Muscle of arm (tissue), 14 donors: ENCODE measurements around the gene PIGM. TPM values are rescaled to one million over a fixed set of nuclear protein-coding genes. Genes with fewer than 3 reads are reported as not detected.
A peak's percentile ranks its signal among the peaks of the same experiment; 100 is the strongest.

ENCODE experiments used
- DNase-seq: peaks from one replicate; pipeline ENCODE4 v3.0.0-alpha.2; 2013
- long read RNA-seq, 11 donors: transcript quantifications; one replicate each; lab custom pipeline, GENCODE V29; 2026
- polyA plus RNA-seq, 12 donors: library from polyadenylated mRNA; unstranded; fragments of 120-200 nt; gene quantifications; one replicate each; pipeline ENCODE4 v1.2.1, GENCODE V29; 2013; ENCODE audit not compliant: insufficient read length in 12 of 12

Gene PIGM
- 1 to 10 TPM in 11 of 12 donors, not detected in 1; 4.3 to 7.7 (median 6.0) TPM for polyA plus RNA-seq
- long read RNA-seq, donor 1, full-length matches to known transcripts = 34 of 34 reads
- long read RNA-seq, donor 1, partial matches to known transcripts = 0 of 34 reads
- long read RNA-seq, donor 1, other reads (novel, unspliced or antisense) = 0 of 34 reads
- long read RNA-seq, donor 2, full-length matches to known transcripts = 22 of 22 reads
- long read RNA-seq, donor 2, partial matches to known transcripts = 0 of 22 reads
- long read RNA-seq, donor 2, other reads (novel, unspliced or antisense) = 0 of 22 reads
- long read RNA-seq, donor 3, full-length matches to known transcripts = 16 of 16 reads
- long read RNA-seq, donor 3, partial matches to known transcripts = 0 of 16 reads
- long read RNA-seq, donor 3, other reads (novel, unspliced or antisense) = 0 of 16 reads
- long read RNA-seq, donor 4, full-length matches to known transcripts = 7 of 7 reads
- long read RNA-seq, donor 4, partial matches to known transcripts = 0 of 7 reads
- long read RNA-seq, donor 4, other reads (novel, unspliced or antisense) = 0 of 7 reads
- long read RNA-seq, donor 5, full-length matches to known transcripts = 26 of 26 reads
- long read RNA-seq, donor 5, partial matches to known transcripts = 0 of 26 reads
- long read RNA-seq, donor 5, other reads (novel, unspliced or antisense) = 0 of 26 reads
- long read RNA-seq, donor 6, full-length matches to known transcripts = 13 of 13 reads
- long read RNA-seq, donor 6, partial matches to known transcripts = 0 of 13 reads
- long read RNA-seq, donor 6, other reads (novel, unspliced or antisense) = 0 of 13 reads
- long read RNA-seq, donor 7, full-length matches to known transcripts = 12 of 12 reads
- long read RNA-seq, donor 7, partial matches to known transcripts = 0 of 12 reads
- long read RNA-seq, donor 7, other reads (novel, unspliced or antisense) = 0 of 12 reads
- long read RNA-seq, donor 8, full-length matches to known transcripts = 23 of 23 reads
- long read RNA-seq, donor 8, partial matches to known transcripts = 0 of 23 reads
- long read RNA-seq, donor 8, other reads (novel, unspliced or antisense) = 0 of 23 reads
- long read RNA-seq, donor 9, full-length matches to known transcripts = 15 of 15 reads
- long read RNA-seq, donor 9, partial matches to known transcripts = 0 of 15 reads
- long read RNA-seq, donor 9, other reads (novel, unspliced or antisense) = 0 of 15 reads
- long read RNA-seq, donor 10, full-length matches to known transcripts = 7 of 7 reads
- long read RNA-seq, donor 10, partial matches to known transcripts = 0 of 7 reads
- long read RNA-seq, donor 10, other reads (novel, unspliced or antisense) = 0 of 7 reads
- long read RNA-seq, donor 11, full-length matches to known transcripts = 21 of 21 reads
- long read RNA-seq, donor 11, partial matches to known transcripts = 0 of 21 reads
- long read RNA-seq, donor 11, other reads (novel, unspliced or antisense) = 0 of 21 reads

DNA sequence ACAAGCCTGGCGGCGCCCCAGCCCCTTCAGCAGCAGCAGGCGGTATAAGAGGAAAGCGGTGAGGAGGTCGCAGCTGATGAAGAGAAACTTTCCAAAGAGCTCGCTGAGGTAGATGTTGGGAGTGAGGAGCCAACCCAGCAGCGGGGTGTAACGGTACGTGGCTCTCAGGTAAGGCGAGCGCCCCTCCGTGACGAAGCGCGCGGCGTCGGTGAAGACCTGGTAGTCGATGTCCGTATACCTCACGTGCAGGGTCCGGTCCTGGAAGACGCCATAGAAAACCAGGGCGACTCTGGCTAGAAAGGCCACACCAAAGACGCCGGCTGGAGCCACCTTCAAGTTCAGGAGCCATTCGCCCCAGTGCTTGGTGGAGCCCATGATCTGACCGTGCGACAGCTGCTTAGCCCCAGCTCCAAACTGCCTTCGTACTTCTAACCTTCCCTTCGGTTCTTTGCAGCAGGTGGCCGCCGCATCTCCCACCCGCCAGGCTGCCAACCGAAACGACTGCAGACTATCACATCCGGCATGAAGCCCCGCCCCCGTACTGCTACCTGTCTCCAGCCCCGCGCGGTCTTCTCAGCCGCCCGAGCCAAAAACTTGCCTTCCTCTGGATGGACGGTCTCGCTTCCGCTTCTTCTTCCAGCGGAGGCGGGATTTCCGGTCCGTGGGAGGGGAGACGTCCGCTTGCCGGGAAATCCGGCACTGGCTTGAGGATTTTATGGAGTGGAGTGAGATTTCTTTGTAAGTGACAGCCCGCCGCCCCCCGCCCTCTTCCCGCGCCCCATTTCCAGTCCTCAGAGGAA, at the start of gene PIGM:
PIGM (minus strand) TSS at position 626 of the 800 bp plus-strand sequence; CDS start at position 375, 251 bp downstream.
- DNase-seq = peak; percentile 93

DNA sequence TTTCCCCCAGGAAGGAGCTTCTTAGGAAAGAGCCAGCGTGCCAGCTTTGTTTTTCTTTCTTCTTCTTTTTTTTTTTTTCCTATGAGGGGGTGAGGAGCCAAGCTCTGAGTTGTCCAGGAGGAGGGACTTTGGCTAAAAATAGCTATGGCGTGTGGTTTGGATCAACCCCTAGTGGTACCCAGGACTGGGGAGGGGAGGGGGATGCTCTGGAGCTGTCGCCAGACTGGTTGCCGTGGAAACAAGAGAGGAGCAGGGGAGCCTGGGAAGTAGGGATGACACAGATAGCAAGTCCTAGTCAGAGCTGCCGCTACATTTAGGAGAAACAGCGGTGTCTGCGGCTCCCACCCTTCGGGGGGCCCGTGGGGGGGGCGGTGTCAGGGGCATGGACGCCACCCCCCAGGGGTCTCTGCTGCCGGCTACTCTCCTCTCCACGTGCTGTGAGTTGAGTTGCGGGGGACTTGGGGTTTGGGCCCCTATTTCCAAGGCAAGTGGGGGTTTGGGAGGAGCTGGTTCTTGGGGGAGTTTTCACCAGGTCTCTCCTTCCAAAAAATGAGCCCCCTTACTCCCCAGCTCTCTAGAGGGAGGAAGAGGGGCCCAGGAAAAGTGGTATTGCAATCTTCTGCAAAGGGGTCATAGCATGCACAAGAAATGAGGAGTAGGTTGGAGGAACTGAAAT, 49.6 kb upstream of the PIGM start, which contains the start of gene KCNJ9:
KCNJ9 (plus strand) TSS at position 278 of the 676 bp plus-strand sequence. CDS start 2,493 bp downstream, outside the sequence.
- DNase-seq = no peak

DNA sequence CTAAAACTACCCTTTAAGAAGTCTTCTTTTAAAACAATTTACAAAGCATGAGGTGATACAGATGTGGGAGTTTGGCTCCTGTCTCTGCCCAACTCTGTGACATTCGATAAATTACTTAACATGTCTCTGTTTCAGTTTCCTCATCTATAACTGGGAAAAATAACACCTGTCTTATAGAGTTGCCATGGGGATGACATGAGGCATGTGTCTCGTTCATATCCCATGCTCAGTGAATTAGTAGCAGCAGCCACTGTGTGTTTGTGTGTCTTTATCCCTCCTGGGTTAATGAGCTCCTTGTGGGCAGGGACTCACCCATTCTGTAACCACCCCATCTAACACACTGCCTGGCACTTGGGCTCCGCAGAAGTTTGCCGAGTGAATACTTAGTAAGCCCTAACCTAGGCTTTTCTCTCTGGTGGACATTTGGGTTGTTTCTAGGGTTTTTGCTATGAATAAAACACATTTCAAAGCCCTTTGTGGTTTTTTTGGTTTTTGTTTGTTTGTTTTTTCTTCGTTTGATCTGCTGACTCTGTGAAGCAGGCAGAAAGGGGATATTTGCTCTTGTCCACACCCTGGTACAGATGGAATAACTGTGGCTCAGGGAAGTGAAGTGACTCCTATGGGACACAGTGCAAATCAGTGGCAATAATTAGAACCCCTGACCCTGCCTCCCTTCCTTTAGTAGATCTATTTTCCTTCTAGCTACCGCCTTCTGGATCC, 48.8 kb upstream of the PIGM start:
- DNase-seq = no peak

DNA sequence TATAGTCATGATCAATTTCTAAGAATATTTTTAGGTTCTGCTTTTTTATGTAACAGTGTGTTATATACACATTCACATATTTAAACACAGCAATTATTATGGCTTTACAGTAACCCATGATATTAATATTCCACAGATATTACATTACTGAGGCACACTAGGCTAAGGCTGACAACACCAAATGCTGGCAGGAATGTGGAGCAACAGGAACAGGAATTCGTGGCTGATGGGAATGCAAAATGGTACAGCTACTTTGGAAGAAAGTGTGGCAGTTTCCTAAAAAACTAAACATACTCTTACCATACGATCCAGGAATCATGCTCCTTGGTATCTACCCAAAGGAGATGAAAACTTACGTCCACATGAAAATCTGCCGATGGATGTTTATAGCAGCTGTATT, 47.7 kb upstream of the PIGM start:
- DNase-seq = no peak

DNA sequence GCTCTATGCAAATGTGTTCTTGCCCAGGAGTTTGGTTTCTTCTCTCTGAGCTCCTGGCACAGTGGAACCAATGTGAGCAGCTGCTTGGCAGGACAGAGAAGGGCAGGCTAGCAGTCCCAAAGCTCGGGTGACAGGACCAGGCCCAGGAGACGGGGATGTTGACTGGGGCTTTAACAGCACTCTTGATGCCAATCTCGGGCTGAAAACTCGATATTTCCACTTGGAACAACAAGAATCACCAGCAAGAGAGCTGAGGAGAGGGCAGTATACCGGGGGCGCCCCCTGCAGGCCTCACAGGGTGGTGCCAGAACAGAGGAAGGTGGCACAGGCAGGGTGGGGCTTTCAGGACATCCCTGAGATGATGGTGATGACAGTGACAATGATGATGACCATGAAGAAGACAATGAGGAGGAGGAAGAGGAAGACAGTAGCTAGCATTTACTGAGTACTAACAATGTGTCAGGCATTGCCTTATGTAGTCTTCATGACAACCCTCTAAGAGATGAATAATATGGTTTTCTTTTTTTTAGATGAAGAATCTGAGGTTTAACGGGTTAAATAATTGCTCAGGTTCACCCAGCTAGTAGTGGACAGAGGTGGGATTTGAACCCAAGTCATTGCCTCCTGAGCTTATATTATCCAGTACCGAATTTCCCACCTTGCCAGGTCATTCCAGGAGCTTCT, 46.9 kb upstream of the PIGM start:
- DNase-seq = no peak

DNA sequence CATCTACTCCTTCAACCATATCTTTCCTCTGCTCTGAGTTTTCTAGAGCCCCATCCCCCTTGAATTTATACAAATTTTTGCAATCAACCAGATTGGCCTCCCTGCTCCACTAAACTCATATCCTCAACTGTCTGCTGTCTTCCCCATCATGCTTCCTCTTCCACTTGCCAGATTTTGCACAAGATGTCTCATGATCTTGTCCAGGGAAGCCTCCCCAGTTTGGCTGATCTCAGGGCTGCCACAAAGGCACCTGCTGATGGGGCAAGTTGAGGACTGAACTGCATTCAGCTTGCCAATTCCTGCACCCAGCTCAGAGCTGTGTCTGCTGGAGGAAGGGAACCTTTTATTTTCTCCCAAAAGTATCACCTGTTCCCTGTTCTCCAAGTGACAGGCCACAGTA, 45.7 kb upstream of the PIGM start:
- no peak for DNase-seq

DNA sequence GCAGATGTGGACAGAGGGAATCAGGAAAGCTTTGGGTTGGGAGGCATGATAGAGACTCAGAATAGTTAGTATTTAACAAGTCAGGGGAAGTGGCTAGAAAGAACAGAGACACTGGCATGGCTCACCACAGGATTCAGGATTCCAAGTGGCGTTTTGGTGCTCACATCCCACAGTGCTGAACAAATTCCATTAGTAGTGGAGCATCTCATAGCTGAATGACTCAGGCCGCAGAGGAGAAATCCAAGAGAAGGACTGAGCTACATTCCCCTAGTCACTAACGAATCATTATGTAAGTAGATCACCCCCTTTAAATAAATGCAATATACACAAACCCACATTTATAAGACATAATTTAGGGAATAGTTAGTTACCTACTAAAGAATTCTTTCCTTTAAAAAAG, 44.5 kb upstream of the PIGM start:
- no peak for DNase-seq

DNA sequence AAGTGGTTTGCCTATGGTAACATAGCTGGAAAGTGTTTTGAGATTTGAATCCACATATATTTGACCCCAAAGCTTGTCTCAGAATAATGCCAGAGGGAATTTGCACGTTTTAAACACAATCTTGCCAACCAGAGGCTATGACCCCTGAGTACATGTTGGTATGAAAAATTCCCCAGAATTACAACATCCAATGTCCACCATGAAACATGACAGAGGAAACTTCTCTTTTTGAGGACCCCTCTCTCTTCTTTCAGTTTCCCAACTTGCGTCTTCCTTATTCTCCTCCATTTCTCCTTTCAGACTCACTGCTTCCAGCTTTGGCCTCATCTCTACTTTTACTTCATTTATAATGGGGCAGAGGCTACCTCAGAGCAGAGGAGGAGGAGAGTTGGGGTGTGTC, 44.0 kb upstream of the PIGM start:
- DNase-seq = no peak

DNA sequence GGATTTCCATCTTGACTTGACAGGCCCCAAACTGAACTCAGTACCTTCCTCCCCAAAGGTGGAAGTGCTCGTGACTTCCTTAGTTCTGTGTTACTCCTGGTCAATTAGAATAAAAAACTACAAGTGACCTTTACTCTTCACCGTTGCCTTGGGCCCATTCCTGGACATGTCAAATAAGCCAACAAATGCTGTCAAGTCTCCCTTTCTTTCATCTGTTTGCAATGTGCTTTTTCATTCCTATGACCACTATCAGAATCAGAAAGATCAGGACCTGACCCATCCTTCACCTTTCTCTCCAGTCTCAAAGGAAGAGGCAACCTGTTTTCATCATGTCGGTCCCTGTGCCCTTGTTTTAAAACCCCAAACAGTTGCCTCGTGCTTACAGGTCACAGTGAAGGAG, 43.1 kb upstream of the PIGM start:
- no peak for DNase-seq

DNA sequence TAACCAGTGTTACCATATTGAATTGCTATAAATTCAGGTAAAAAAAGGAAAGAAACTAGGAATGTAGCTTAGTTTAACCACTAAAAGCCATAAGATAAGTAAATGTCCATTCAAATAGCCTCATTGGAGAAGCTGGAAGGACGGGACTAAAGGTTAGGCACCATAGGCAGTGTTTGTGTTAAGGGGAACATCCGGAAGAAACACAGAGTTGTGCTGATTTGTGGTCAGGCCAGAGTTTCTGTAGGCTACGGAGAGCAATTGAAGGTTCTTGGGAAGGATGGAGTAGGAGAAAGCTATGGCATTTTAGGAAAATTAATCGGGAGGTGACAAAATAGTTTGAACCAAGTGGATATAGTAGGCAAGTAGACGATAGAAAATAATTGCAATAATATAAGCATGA, 39.5 kb upstream of the PIGM start:
- DNase-seq = no peak

DNA sequence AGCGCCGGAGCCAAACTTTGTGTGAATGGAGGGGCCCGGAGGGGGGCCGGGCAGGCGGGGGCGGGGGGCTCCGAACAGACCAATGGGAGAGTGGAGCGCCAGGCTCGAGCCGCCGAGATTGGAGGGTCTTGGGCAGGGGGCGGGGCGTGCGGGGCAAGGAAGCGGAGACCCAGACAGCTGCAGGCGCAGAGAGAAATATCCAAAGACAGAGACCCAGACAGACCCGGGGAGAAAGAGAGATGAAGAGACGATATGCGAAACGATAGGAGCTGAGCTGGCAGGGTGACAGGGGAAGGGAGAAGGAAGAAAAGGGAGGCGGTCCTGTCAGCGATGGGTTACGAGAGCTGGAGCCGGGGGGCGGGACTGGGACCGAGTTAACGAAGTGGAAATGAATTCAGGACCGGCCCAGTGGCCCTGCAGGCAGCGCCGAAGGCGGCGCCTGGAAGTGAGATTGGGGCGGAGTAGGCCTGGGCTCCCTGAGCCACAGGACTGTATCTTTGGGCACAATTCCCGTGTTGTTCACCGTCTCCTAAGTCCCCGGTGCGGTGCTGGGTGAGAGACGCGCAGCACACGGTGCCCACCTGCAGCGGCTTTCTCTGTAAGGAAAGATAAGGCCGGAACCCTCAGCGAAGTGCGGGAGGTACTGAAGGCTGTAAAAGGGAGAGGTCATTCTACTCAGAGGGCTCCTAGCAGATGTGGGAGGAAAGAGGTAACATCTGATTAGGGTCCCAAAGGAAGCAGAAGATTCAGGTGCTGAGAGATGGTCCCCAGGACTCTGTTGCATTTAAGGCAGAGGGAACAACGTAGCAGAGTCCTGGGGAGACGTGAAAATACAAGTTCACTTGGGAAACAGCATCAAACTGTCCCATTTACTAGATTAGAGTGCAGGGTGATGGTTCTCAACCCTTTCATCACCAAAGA, 38.7 kb upstream of the PIGM start:
- DNase-seq = peak; percentile 74

DNA sequence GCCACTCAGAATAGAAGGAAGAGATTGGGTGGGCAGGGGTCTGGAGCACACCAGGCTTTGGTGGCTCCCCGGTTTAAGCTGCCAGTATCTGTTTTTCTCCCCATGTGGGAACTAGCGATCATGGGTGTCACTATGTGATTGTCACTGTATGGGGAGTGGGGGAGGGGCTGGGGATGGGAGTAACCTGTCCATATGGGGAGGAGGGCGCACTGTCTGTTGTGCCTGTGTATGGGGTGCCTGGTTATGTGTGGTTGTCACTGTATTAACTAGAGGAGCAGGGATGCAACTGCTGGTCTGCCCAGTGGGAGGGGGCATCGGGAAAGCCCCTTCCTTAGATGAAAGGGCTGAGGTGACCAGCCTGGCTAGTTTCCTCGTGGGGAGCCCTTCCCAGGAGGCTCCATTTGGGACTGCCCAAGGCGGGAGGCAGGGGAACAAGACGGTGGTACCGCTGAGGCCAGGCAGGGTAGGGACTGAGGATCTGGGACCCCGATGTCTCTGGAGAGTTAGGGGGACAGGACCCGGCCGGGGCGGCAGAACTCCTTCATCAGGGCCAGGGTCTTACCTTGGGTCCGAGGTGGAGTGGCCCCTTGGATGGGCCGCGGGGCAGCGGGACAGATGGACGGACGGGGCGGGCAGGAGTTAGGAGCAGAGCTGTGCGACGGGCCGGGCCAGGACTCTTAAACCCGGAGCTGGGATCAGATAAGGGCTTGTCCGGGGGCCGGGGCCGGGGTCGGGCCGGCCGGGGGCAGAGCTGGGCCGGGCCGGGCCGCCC, 37.9 kb upstream of the PIGM start, which contains the start of gene KCNJ10:
KCNJ10 (minus strand) TSS at position 701 of the 772 bp plus-strand sequence. CDS start 27,628 bp downstream, outside the sequence.
- DNase-seq = no peak

DNA sequence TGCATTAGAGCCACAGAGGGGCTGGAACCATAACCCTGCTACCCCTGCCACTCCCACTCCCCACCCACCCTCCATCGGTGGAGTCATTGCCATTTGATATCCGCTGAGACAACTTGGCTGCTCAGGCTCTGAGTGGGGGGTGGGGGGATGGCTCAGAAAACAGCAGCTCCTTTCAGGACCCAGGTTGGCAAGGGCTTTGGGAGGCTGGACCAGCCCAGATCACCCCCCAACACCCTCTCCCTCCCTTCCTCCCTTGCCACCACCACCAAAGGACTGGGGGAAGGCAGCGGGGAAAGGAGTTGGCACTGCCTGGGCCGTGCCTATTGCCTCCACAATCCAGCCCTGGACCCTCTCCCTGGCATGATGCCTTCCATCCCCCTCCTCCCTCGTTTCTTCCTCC, 36.4 kb upstream of the PIGM start:
- DNase-seq = no peak

DNA sequence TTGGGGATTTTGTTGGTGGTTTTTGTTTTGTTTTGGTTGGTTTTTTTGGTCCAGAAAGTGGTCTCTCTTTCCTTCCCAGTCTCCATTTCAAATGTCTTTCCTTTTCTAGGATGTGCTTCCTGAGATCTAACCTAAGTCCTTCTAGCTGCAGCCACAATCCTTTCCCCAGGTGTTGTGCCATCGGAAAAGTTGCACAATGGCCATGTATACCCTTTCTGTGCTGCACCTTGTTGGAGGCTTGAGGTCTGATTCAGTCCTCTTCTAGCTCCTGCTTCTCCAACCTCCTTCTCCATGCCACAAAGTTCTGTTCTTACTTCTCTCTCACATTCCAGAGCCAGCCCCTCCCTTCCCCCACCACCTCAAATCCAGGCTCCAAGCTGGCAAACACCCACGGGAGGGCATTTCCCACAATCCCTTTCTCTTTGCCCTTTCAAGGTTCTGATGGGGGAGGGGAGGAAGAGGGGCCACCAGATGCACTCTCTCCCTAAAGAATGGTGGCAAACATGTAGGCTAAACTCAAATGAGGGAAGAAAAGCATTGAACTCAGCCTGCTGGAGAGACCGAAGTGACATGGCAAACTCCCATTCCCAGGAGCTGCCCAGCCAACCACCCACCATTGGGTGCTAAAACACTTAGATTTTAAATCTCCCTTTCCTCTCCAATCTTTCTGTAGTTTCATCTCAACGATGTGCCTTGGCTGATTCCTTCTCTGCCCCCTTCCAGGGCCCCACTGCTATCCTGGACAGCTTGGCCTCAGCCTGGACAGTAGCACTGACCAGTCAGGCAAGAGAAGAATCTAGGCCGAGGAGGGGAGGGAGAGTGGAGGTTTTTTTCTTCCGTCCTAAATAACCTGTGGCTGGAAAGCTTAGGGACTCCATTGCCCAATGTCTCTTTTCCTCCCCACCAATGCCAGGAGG, 35.3 kb upstream of the PIGM start:
- no peak for DNase-seq

DNA sequence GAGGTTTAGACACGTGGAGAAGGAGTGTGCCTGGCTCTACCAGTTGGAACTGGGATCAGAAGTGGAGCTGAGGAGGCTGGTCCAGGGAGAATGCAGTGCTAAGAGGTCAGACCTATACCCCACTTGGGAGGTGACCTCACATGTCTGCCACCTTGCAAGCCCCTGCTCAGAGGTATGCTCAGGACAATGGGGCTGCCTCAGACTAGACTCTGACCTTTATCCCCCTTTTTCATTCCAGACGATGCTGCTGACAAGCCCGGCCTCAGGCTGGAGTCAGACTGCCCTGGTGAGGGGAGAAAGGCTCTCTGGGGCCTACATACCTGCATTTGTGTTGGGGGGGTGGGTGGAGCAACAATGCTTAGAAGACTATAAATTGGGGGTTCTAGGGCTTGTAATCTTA, 33.0 kb upstream of the PIGM start:
- no peak for DNase-seq
